ENCODE measurements around the gene TSPAN17. TPM values are rescaled to one million over a fixed set of nuclear protein-coding genes. Genes with fewer than 3 reads are reported as not detected.

Gene TSPAN17, protein sequence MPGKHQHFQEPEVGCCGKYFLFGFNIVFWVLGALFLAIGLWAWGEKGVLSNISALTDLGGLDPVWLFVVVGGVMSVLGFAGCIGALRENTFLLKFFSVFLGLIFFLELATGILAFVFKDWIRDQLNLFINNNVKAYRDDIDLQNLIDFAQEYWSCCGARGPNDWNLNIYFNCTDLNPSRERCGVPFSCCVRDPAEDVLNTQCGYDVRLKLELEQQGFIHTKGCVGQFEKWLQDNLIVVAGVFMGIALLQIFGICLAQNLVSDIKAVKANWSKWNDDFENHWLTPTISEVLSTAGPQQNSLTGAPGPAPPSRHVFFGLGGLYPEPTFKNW
- 25.4 TPM for total RNA-seq

DNA sequence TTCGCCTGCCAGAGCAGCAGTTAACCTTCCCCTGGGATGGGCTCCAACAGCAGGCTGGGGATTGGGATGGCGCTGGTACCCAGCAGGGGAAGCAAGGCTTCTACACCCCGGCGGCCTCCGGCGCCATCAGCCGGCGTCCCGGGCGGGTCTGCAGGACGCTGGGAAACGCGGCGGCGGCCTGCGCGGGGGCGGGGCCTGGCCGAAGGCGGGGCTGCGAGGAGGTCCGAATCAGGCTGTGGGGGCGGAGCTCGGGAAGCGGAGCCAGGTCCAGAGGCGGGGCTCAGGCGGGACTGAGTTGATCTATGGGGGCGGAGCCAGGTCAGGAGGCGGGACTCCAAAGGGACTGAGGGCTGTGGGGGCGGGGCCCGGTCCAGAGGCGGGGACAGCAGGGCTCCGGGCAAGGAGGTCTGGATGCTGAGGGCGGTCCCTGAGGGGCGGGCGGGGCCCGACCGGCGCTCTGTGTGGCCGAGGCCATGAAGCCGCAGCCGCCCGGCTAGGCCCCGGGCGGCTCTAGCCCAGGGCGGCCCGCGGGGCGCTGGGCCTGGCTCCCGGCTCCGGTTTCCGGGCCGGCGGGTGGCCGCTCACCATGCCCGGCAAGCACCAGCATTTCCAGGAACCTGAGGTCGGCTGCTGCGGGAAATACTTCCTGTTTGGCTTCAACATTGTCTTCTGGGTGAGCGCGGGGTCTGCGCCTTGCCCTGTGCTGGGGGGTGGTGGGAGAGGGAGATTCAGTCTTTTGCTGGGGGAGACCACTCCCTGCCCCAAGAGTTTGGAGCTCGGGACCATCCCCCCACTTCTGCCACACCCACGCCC, at the start of gene TSPAN17:
Gene TSPAN17, plus strand, starts transcription at position 455 of the 813 bp plus-strand sequence. Its CDS starts 132 bp downstream, at position 587.

DNA sequence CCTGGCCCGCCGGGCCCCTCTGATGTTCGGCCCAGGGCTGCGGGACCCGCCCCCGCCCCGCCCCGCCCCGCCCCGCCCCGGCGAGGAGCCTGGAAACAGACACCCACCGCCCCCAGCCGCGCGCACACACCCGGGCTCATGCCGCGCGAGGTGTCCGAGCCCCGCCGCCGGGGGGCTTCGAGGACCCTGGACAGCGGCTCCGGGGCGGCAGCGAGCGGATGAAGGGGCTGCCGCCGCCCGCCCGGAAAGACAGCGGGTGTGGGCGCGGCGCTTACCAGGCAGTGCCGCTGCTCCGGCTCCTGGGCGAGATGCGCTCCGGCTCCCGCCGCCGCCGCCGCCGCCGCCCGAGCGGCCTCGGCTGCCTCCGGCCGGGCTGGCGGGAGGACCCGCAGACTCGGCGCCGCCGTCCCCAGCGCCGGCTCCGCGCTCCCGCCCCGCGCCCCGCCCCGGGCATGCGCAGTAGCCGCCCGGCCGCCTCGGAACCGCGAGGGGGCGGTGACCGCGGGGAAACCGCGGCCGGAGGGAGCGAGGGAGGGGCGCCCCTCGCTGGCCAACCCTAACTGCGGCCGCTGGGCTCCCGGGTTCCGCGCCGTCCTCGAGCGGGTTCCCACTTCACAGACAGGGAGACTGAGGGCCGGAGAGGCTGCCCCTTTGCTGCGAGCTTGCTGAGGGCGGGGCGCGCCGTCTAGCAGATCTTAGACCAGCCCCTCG, 37.4 kb upstream of the TSPAN17 start, which contains the start of gene GPRIN1:
Gene GPRIN1, minus strand, starts transcription at position 433 of the 711 bp plus-strand sequence. CDS start 10,322 bp downstream, outside the sequence.

DNA sequence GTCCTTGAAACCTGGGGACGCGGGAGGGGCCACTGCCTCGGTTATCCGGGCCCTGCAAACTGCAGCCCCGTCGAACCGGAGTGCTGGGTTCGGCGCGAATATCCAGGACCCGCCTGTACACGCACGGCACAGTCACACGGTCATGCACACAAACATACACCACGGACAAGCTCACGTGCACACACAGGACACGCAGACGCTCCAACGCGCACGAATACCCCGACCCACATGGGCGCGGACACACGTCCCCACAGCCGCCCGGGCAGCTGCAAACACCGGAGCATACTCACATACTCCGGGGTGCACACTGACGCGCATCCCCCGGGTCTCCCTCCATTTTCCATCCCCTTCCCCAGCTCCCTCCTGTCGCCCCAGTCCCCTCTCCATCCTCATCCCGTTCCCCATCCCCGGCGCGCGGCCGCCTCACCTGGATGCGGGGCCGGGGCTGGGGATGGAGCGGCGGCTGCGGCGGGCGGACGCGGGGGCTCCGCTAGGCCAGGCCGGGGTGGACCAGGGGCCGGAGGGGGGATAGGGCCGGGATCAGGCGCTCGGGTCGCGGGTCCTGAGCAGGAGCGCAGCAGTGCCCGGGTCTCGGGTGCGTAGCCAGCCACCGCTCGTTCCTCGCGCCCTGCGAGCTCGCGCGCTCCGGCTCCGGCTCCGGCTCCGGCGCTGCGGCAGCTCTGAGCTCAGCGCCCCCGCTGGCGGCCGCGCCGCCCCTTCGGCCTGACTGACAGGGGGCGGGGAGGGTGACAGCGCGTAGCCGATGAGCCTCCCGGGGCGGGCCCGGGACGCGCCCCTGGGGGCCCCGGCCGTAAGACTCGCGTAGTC, 17.2 kb upstream of the TSPAN17 start, which contains the start of the genes EIF4E1B and SNCB:
Gene EIF4E1B, plus strand, starts transcription at position 823 of the 828 bp plus-strand sequence. CDS start 12,113 bp downstream, outside the sequence.
Gene SNCB, minus strand, starts transcription at position 682 of the 828 bp plus-strand sequence. CDS start 880 bp downstream, outside the sequence.

Small RNAs within 50 kb of the gene (small RNA-seq; reads per million reads assigned to genes)
- gene MIR4281 (ENCODE audit: low replicate concordance), result not detected

Other genes starting within 250 kb of the TSPAN17 start
- gene CLTB, start 230.9 kb upstream of the TSPAN17 start, total RNA-seq, result 47.6 TPM
- gene FAF2, start 199.1 kb upstream of the TSPAN17 start, total RNA-seq, result 37.9 TPM
- 21.0 TPM for gene RNF44, start 110.1 kb upstream of the TSPAN17 start, total RNA-seq
- gene CDHR2, start 98.1 kb upstream of the TSPAN17 start, total RNA-seq, result 0.63 TPM
- 113 TPM for gene GPRIN1, start 37.3 kb upstream of the TSPAN17 start, total RNA-seq
- 14.4 TPM for gene SNCB, start 16.9 kb upstream of the TSPAN17 start, total RNA-seq
- 0.31 TPM for gene EIF4E1B, start 16.8 kb upstream of the TSPAN17 start, total RNA-seq
- gene UNC5A, start 163.1 kb downstream of the TSPAN17 start, total RNA-seq, result 11.6 TPM

Data from parietal lobe (tissue), 2 donors.